ENCODE results near the gene INO80C. TPM values are rescaled to one million over a fixed set of nuclear protein-coding genes. Genes with fewer than 3 reads are reported as not detected.
"Not testable (repeated sequence)": the region's sequence is repeated elsewhere in the genome, so short reads cannot be mapped to it uniquely, and the experiment has no call there.

Gene INO80C
- total RNA-seq, 2 experiments from 2014 or later: 38.4 to 39.4 TPM

DNA sequence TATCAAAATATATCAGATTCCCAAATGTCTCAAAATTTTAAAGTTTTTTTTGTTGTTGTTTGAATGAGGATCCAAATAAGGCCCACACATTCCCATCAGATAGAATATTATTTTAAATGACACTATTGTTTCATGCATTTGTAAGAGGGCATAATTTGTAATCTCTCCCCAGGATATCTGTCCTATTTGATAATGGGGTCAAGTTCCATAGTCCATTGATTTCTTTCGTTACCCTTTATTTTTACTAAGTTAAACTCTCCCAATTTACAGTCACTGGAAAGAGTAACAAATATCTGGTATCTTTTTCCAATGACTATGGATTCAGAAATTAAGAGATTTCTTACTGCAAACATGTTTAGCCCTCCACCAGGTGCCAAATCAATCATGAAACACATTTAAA, 32.4 kb downstream of the INO80C start:
- Mint-ChIP-seq H3K27me3 (no peaks in the 10 kb centered on the region), H3K9me3 (no peaks in the 10 kb centered on the region)
- no peak for DNase-seq

DNA sequence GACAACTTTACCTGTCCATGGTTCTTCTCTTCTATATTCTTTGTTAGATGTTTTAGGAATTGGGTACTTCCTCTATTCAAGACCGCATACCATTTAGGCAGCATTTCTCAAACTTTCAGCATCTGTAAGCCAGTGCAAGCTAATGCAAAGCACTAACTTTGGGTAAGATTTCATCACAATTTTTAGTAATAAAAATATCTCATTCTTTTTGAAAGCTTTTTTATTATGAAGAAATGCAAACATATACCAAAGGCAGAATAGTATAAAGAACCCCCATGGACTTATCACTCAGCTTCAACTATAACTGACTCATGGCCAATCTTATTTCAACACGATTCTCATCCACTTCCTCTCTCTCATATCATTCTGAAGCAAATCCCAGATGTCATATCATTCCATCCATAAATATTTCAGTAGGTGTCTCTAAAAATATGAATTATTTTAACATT, 32.9 kb downstream of the INO80C start:
- H3K27ac Mint-ChIP-seq: no peak overlapping the region
- H3K36me3 Mint-ChIP-seq: peaks cover 11% of the 10 kb centered on the region
- H3K4me1 Mint-ChIP-seq: peaks cover 4% of the 10 kb centered on the region
- DNase-seq: no peak
- H3K27me3 Mint-ChIP-seq: no peaks in the 10 kb centered on the region
- no peaks in the 10 kb centered on the region for H3K9me3 Mint-ChIP-seq
- no peak overlapping the region for H3K4me3 Mint-ChIP-seq

More for the DNA sequence above, 32.4 kb downstream of the INO80C start:
- Mint-ChIP-seq H3K27ac (no peak overlapping the region), H3K4me3 (no peak overlapping the region), H3K4me1 (peaks cover 4% of the 10 kb centered on the region), H3K36me3 (peaks cover 11% of the 10 kb centered on the region)

GRCh38 chr18:35463827-35464226, 33.9 kb downstream of the INO80C start:
- DNase-seq: no peak
- Mint-ChIP-seq H3K27me3 (no peaks in the 10 kb centered on the region), H3K4me1 (peaks cover 6% of the 10 kb centered on the region), H3K27ac (no peak overlapping the region), H3K36me3 (peaks cover 4% of the 10 kb centered on the region), H3K9me3 (no peaks in the 10 kb centered on the region), H3K4me3 (no peak overlapping the region)

GRCh38 chr18:35463050-35463449, 34.7 kb downstream of the INO80C start:
- peaks cover 4% of the 10 kb centered on the region for H3K36me3 Mint-ChIP-seq
- peaks cover 6% of the 10 kb centered on the region for H3K4me1 Mint-ChIP-seq
- no peak for DNase-seq
- H3K27me3 Mint-ChIP-seq: no peaks in the 10 kb centered on the region
- H3K27ac Mint-ChIP-seq: no peak overlapping the region
- H3K4me3 Mint-ChIP-seq: no peak overlapping the region
- no peaks in the 10 kb centered on the region for H3K9me3 Mint-ChIP-seq

GRCh38 chr18:35460736-35461161, 37.0 kb downstream of the INO80C start:
- DNase-seq: no peak
- peaks cover 1% of the 10 kb centered on the region for H3K36me3 Mint-ChIP-seq
- no peak overlapping the region for H3K4me3 Mint-ChIP-seq
- H3K27me3 Mint-ChIP-seq: no peaks in the 10 kb centered on the region
- no peaks in the 10 kb centered on the region for H3K9me3 Mint-ChIP-seq
- H3K4me1 Mint-ChIP-seq: peaks cover 8% of the 10 kb centered on the region
- no peak overlapping the region for H3K27ac Mint-ChIP-seq

DNA sequence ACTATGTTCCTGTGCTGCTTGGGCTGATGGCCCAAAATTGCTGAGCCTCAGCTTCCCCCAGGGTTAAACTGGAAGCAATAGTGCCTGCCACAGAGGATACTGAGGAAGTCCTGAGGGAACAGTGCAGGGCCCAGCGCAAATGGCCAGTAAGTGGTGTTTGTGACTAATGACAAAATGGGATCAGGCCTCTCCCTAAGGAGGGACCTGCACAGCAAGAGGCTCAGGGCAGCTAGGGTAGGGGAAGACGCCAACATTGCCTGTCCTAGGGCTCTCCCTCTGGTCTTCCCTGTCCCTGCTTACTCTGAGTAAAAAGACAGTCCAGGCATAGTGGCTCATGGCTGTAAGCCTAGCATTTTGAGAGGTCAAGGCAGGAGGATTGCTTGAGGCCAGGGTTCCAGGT, 37.8 kb downstream of the INO80C start:
- no peaks in the 10 kb centered on the region for H3K27me3 Mint-ChIP-seq
- peaks cover 8% of the 10 kb centered on the region for H3K4me1 Mint-ChIP-seq
- H3K27ac Mint-ChIP-seq: no peak overlapping the region

DNA sequence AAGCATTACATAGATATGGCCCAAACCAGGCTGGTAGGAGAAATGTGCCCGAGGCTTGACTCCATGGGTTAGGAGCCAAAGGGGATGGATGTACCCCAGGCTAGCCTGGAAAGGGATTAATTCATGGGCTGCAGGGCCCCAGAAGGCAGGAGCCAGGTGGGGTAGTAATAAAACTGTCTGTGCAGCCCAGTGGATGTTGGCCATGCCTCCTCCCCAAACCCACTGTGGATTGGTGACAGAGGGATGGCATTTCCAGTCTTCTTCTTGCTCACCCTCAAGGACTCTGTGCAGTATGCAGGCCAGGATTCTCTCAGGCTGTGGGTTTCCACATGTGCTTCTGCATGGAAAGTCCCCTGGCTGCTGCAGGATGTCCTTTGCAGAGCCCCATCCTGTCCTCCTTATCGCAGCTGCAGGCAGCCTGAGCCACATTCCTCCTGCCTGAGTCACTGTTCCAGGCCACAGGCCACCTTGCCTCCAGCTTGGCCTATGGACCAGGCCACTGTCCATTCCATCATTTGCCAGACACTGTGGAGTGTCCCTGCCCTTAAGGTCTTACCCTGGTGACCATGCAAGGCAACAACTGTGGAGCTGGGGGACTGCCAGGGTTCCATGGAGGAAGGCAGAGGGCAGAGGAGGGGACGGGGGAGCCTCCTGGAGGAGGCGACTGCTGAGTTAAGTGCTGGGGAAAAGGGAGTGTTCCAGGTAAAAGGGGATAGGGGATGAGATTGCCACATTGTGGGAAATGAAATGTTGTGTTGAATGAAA, 38.9 kb downstream of the INO80C start:
- Mint-ChIP-seq H3K4me3 (no peak overlapping the region), H3K36me3 (peaks cover 1% of the 10 kb centered on the region), H3K9me3 (no peaks in the 10 kb centered on the region), H3K4me1 (peaks cover 8% of the 10 kb centered on the region), H3K27me3 (no peaks in the 10 kb centered on the region), H3K27ac (no peak overlapping the region)
- DNase-seq: no peak

More for the DNA sequence above, 37.8 kb downstream of the INO80C start:
- DNase-seq: no peak
- Mint-ChIP-seq H3K4me3 (no peak overlapping the region), H3K9me3 (no peaks in the 10 kb centered on the region), H3K36me3 (peaks cover 1% of the 10 kb centered on the region)

DNA sequence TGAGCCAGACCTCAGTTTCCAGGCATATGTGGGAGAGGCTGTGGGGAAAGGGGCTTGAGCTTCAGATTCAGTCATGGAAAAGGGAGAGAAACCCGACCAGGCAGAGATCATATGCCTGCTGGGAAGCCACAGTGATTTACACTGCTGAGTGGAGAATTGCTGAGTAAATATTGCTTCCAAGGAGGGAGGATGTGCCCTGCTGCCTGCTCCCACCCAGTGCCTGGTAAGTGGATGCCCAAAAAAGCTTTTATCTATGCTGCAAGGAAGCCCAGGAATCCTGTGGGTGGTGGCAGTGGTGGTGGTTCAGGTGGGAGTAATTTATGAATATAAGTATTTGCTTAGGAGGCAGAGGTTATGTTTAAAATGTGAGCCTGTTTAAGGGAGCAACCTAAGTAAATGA, 39.5 kb downstream of the INO80C start:
- H3K4me1 Mint-ChIP-seq: peaks cover 8% of the 10 kb centered on the region
- no peak for DNase-seq
- no peak overlapping the region for H3K4me3 Mint-ChIP-seq
- no peaks in the 10 kb centered on the region for H3K27me3 Mint-ChIP-seq
- peaks cover 1% of the 10 kb centered on the region for H3K36me3 Mint-ChIP-seq
- no peak overlapping the region for H3K27ac Mint-ChIP-seq
- H3K9me3 Mint-ChIP-seq: no peaks in the 10 kb centered on the region

- Mint-ChIP-seq H3K27ac (no peak overlapping the region), H3K36me3 (no peaks in the 10 kb centered on the region), H3K4me3 (no peak overlapping the region), H3K27me3 (no peaks in the 10 kb centered on the region), H3K4me1 (peaks cover 6% of the 10 kb centered on the region), H3K9me3 (no peaks in the 10 kb centered on the region)
- DNase-seq: no peak
Measured at GRCh38 chr18:35457140-35457704, 40.5 kb downstream of the INO80C start.

GRCh38 chr18:35455926-35456763, 41.6 kb downstream of the INO80C start:
- Mint-ChIP-seq H3K4me3 (no peak overlapping the region), H3K9me3 (no peaks in the 10 kb centered on the region), H3K4me1 (peaks cover 4% of the 10 kb centered on the region), H3K27ac (no peak overlapping the region), H3K36me3 (no peaks in the 10 kb centered on the region), H3K27me3 (no peaks in the 10 kb centered on the region)
- DNase-seq: no peak

GRCh38 chr18:35454803-35455202, 43.0 kb downstream of the INO80C start:
- Mint-ChIP-seq H3K4me3 (no peak overlapping the region), H3K4me1 (peaks cover 4% of the 10 kb centered on the region), H3K9me3 (no peaks in the 10 kb centered on the region), H3K27ac (no peak overlapping the region), H3K27me3 (no peaks in the 10 kb centered on the region), H3K36me3 (no peaks in the 10 kb centered on the region)
- DNase-seq: no peak

GRCh38 chr18:35453065-35453464, 44.7 kb downstream of the INO80C start:
- H3K27ac Mint-ChIP-seq, H3K36me3 Mint-ChIP-seq, H3K4me3 Mint-ChIP-seq, H3K27me3 Mint-ChIP-seq, H3K9me3 Mint-ChIP-seq, H3K4me1 Mint-ChIP-seq, DNase-seq: not testable (repeated sequence)

DNA sequence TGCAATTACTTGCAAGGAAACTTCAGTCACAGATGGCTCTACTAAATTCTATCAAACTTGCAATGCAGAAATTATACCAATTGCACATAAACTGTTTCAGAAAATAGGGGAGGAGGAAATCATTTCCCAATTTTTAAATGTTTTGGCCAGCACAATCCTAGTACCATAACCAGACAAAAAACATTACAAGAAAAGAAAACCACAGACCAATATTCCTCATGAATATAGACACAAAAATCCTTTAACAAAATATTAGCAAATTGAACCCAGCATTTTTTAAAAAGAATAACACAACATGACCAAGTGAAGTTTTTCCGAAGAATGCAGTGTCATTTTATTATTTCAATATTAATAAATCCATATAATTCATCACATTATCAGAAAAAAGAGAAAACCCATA, 45.8 kb downstream of the INO80C start:
- no peaks in the 10 kb centered on the region for H3K27me3 Mint-ChIP-seq
- H3K4me1 Mint-ChIP-seq: peaks cover 1% of the 10 kb centered on the region
- H3K9me3 Mint-ChIP-seq: peaks cover 1% of the 10 kb centered on the region
- no peak overlapping the region for H3K4me3 Mint-ChIP-seq
- H3K36me3 Mint-ChIP-seq: no peaks in the 10 kb centered on the region
- H3K27ac Mint-ChIP-seq: no peak overlapping the region
- DNase-seq: no peak

GRCh38 chr18:35451032-35451431, 46.7 kb downstream of the INO80C start:
- peaks cover 1% of the 10 kb centered on the region for H3K9me3 Mint-ChIP-seq
- H3K27me3 Mint-ChIP-seq: no peaks in the 10 kb centered on the region
- H3K27ac Mint-ChIP-seq: no peak overlapping the region
- no peak for DNase-seq
- no peaks in the 10 kb centered on the region for H3K4me1 Mint-ChIP-seq
- H3K36me3 Mint-ChIP-seq: no peaks in the 10 kb centered on the region
- H3K4me3 Mint-ChIP-seq: no peak overlapping the region

DNA sequence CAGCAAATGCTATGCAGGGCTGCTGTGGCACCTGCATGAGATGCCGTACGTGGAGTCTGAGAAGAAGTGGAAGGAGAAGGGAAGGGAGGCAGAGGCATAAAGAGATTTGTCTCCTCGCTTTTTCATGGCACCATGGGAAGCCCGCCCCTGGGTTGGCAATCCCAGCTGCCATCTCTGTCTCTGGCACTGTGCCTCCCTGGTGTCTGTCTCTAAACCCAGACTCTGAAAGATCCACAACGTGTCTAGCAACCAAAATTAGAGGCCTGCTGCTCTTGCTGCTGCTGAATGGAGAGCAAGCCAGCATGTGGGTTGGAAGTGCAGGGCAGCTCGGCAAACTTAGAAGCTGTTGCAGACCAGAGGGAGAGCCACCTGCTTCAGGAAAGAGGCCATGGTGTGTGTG, 53.1 kb downstream of the INO80C start:
- peaks cover under 1% of the 10 kb centered on the region for H3K9me3 Mint-ChIP-seq
- no peaks in the 10 kb centered on the region for H3K36me3 Mint-ChIP-seq
- no peaks in the 10 kb centered on the region for H3K27me3 Mint-ChIP-seq
- H3K27ac Mint-ChIP-seq: no peak overlapping the region
- no peak for DNase-seq
- no peaks in the 10 kb centered on the region for H3K4me1 Mint-ChIP-seq
- no peak overlapping the region for H3K4me3 Mint-ChIP-seq
